IPS-NIHi7 (cell line): ENCODE data around the gene FAM219B.

ENCODE experiments used
- DNase-seq: peaks from one replicate; pipeline ENCODE4 v3.0.0; 2012; ENCODE audit warnings: mixed read lengths; ENCODE audit errors: extremely low spot score

FAM219B gene

GRCh38 chr15:74873036-74873755 is 33.5 kb downstream of the FAM219B start, which contains the start of gene SCAMP2:
TSS of gene SCAMP2 (minus strand) at chr15:74873365. CDS start at chr15:74873255, 110 bp downstream.
- peak; percentile 99 for DNase-seq

GRCh38 chr15:74872702-74873035 is 34.0 kb downstream of the FAM219B start:
- no peak for DNase-seq

- DNase-seq: no peak
Observed at GRCh38 chr15:74870436-74871215, 36.0 kb downstream of the FAM219B start.

GRCh38 chr15:74869726-74870407 is 36.8 kb downstream of the FAM219B start:
- no peak for DNase-seq

DNA sequence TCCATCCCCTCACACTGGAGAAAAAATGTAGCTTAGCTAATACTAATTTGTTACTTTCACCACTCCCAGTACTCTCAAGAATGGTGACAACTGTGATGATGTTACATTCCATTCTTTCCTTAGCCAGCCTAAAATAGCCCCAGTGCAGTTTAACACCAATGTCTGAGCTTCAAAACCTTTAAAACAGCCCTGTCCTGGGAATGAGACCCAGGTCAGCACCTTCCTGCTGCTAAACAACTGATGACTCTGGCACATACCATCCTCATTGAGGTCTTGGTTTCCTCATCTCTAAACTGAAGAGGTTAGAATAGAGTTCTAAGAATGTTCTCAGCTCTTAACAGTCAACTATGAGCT is 37.3 kb downstream of the FAM219B start:
- DNase-seq: no peak

DNA sequence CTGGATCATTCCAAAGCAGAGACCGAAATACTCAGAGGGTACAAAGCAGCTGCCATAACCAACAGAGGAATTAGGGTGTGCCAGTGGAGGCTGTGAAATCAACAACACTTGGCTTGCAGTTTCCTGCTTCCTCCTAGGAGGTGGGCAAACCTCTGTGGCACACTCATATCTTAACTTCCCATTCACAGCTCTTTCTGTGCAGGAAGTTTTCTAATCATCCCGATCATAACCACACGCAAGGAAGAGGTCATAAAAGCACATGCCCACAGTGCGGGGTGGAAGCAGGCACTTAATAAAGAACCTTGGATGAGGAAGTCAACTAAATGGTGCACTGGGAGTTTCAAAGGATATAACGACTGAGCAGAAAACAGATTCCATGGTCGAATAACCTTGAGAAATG is 38.6 kb downstream of the FAM219B start:
- no peak for DNase-seq

DNA sequence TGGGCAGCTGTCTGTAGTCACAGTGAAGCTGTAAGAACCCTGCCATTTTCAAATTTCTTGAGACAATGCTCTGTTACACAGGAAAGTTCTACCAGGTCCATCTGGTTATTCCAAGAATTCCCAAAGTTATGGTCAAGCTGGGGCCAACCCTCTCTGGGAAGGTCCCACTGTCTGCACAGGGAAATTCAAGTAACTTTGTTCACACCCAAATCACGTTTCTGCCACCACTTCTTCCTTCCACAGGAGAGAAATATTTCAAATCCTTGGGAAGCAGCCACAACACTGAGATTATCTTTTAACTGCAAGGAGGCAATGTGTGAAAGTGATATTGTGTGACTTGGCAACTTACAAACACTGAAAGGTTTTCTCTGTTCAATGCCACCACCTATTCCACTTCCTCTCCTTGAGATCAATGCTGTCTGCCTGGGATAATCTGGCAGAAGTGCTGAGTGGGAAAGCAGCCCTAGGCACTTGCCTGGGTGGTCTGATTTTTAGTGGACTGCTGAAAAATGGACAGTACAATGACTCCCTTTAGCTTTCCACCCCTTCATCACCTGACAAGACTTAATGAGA is 39.1 kb downstream of the FAM219B start:
- no peak for DNase-seq

DNA sequence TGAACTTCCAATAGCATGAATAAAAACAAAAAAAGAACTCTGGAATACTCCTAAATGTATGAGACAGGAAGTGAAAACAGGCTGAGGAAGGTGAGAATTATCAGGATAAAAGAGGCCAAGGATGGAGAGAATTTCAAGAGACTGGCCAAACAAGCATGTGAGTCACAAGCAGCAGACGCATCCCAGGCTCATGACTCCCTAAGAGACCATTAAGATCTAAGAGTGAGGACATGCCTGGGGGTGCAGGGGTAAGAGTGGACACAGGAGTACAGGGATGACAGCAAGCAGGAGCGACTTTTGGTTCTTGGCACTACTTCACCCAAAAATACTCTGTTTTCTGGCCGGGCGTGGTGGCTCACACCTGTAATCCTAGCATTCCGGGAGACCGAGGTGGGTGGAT is 40.6 kb downstream of the FAM219B start:
- no peak for DNase-seq

GRCh38 chr15:74865316-74865715 is 41.3 kb downstream of the FAM219B start:
- DNase-seq: no peak

DNA sequence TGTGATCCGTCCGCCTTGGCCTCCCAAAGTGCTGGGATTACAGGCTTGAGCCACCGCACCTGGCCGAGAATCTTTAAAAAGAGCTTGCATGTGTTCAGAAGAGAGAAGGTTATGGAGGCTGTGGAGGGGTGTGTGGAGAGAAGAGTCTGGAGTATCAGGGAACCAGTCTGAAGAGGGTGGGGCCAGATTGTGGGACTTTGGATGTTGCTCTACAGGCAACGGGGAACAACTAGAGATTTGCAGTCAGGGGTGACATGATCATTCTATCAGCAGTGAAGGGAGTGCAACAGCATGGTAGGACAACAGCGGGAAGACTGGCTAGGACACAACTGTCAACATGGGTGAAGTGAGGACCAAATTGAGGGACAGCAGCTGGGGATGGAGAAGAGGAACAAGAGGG is 42.4 kb downstream of the FAM219B start:
- no peak for DNase-seq

DNA sequence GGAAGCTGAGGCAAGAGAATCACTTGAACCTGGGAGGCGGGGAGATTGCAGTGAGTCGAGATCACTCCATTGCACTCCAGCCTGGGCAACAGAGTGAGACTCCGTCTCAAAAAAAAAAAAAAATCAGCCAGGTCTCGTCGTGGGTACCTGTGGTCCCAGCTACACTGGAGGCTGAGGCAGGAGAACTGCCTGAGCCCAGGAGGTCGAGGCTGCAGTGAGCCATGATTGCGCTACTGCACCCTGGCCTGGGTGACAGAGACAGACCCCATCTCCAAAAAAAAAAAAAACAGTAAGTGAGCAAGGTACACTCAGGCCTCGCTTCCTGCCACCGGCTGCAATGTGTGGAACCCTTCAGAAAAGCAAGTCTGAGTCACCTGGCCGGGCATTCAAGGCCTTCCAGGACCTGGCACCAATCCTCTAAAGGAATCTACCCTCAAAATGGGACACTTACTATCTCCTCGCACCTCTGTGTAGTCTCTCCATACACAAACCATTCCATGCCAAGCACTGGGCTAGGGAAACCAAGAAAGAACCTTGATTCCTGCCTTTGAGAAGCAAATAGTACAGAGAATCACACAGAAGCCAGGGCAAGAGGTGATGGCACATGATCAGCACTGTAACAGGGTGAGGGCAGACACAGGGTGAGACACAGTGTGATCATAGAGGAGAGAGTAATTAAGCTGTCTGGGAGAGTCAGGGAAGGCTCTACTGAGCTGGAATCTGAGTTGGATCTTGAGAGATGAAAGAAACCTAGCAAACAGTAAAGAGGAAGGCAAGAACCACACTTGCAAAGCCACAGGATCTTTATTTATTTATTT is 43.2 kb downstream of the FAM219B start:
- no peak for DNase-seq

DNA sequence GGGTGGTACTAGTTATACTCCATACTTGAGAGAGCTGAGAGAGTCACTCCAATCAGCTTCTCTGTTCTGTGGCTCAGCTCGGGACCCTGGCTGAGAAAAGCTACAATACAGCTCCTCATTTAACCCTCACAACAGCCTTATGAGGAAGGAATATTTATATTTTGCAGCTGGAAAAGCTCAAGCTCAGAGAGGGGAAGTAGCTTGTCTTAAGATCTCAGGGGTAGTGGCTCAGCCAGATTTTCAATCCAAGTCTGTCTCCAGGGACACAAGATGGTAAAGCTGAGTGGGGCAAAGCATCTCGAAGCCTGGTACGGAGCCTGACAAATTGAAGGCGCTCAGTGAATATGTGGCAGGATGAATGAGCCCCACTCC is 48.3 kb downstream of the FAM219B start:
- no peak for DNase-seq

GRCh38 chr15:74857671-74858368 is 48.8 kb downstream of the FAM219B start:
- DNase-seq: no peak

GRCh38 chr15:74857082-74857655 is 49.5 kb downstream of the FAM219B start:
- no peak for DNase-seq

DNA sequence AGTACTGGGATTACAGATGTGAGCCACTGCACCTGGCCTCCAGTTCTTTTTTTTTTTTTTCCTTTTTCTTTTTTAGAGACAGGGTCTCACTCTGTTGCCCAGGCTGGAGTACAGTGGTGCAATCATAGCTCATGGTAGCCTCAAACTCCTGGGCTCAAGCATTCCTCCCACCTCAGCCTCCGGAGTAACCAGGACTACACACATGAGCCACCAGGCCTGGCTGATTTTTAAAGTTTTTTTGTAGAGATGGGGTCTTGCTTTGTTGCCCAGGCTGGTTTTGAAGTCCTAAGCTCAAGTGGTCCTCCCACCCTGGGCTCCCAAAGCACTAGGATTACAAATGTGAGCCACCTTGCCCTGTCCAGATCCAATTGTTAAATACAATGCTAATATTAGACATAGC is 50.1 kb downstream of the FAM219B start:
- DNase-seq: no peak

GRCh38 chr15:74855857-74856256 is 50.8 kb downstream of the FAM219B start:
- no peak for DNase-seq

DNA sequence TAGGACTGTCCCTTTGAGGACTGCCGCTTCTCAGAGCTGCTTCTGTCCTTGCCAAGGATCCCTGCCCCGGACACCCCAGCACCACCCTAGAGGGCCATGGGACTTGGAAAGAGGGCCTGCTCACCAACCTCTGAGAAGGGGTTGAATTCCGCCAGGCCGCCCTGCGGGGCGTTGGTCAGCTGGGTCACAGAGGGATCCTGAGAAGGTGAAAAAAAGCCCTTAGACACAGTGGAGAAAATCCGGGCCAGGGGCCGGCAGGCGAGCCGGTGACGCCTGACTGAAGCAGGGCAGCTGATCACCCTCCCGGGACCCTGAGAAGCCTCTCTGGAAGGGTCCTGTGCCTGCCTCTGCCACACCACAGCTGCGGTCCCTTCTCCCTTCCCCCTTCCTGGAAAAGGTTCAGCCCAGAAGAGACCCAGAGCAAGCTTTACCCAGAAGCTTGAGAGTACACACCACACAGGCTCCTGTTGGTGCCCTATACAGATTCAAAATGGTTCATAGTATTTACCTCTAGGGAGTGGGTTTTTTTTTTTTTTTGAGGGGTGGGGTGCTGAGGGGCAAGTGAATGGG is 52.1 kb downstream of the FAM219B start:
- DNase-seq: no peak

- no peak for DNase-seq
Observed at GRCh38 chr15:74851960-74852359, 54.7 kb downstream of the FAM219B start.

- DNase-seq: no peak
Observed at GRCh38 chr15:74850393-74850792, 56.3 kb downstream of the FAM219B start.
